ENCODE data around the gene ZNF579.

The ZNF579 gene

GRCh38 chr19:55606817-55607216 lies 26.2 kb upstream of the ZNF579 start:
- no peaks in the 10 kb centered on the region for H4K20me1 ChIP-seq (ENCODE audit: insufficient read depth, low read length)
- peak overlapping the region; percentile 67 for H3K4me3 ChIP-seq (ENCODE audit: low read length)
- 0 out of 2 replicates have a peak overlapping the region, but pooled peaks have one; percentile 1 for H2AFZ ChIP-seq (ENCODE audit: low read length)
- no peaks in the 10 kb centered on the region for H3K27me3 ChIP-seq (replicated peaks; ENCODE audit: insufficient read depth, low read length)
- H3K4me1 ChIP-seq (ENCODE audit: low read length) = peaks cover 11% of the 10 kb centered on the region
- TF ChIP-seq CTCF (IDR thresholded peaks at IDR 0.05; ENCODE audit: low read length) = no peak
- TF ChIP-seq EZH2 (optimal IDR thresholded peaks at IDR 0.05; ENCODE audit: low read depth, low read length) = no peak
- no peak for TF ChIP-seq EZH2phosphoT487 (IDR thresholded peaks at IDR 0.05; ENCODE audit: low read length)
- no peaks in the 10 kb centered on the region for H3K36me3 ChIP-seq (replicated peaks; ENCODE audit: insufficient read depth, low read length)
- no peak for DNase-seq
- no peak overlapping the region for H3K27ac ChIP-seq (ENCODE audit: low read length)
- H3K9me3 ChIP-seq (replicated peaks; ENCODE audit: insufficient read depth, low read length) = no peaks in the 10 kb centered on the region
- H3K9me2 ChIP-seq (replicated peaks; ENCODE audit: insufficient read depth, low read length) = no peaks in the 10 kb centered on the region
- H3K79me2 ChIP-seq (ENCODE audit: low read length) = peaks cover 43% of the 10 kb centered on the region
- H3K4me2 ChIP-seq (ENCODE audit: low read depth, low read length) = peak overlapping the region; percentile 51
- H3F3A ChIP-seq (ENCODE audit: insufficient read depth, low read length) = peaks cover 16% of the 10 kb centered on the region
- peak overlapping the region; percentile 74; the same call in 1 of the 2 replicates for H3K9ac ChIP-seq (ENCODE audit: low read length)

- H3K9ac ChIP-seq (ENCODE audit: low read length) = peak overlapping the region; percentile 74; the same call in 1 of the 2 replicates
- TF ChIP-seq CTCF (IDR thresholded peaks at IDR 0.05; ENCODE audit: low read length) (no peak), EZH2 (optimal IDR thresholded peaks at IDR 0.05; ENCODE audit: low read depth, low read length) (no peak), EZH2phosphoT487 (IDR thresholded peaks at IDR 0.05; ENCODE audit: low read length) (no peak)
- no peaks in the 10 kb centered on the region for H3K9me3 ChIP-seq (replicated peaks; ENCODE audit: insufficient read depth, low read length)
- no peaks in the 10 kb centered on the region for H3K36me3 ChIP-seq (replicated peaks; ENCODE audit: insufficient read depth, low read length)
- no peak for DNase-seq
- peaks cover 39% of the 10 kb centered on the region for H3K79me2 ChIP-seq (ENCODE audit: low read length)
- peak overlapping the region; percentile 65; the same call in 1 of the 2 replicates for H3K27ac ChIP-seq (ENCODE audit: low read length)
- H3K9me2 ChIP-seq (replicated peaks; ENCODE audit: insufficient read depth, low read length) = no peaks in the 10 kb centered on the region
- H3K4me2 ChIP-seq (ENCODE audit: low read depth, low read length) = peak overlapping the region; percentile 51
- no peaks in the 10 kb centered on the region for H3K27me3 ChIP-seq (replicated peaks; ENCODE audit: insufficient read depth, low read length)
- H3K4me1 ChIP-seq (ENCODE audit: low read length) = peaks cover 11% of the 10 kb centered on the region
- H3K4me3 ChIP-seq (ENCODE audit: low read length) = peak overlapping the region; percentile 67
- no peaks in the 10 kb centered on the region for H4K20me1 ChIP-seq (ENCODE audit: insufficient read depth, low read length)
- peaks cover 20% of the 10 kb centered on the region for H3F3A ChIP-seq (ENCODE audit: insufficient read depth, low read length)
- 0 out of 2 replicates have a peak overlapping the region, but pooled peaks have one; percentile 1 for H2AFZ ChIP-seq (ENCODE audit: low read length)
These were observed 25.8 kb upstream of the ZNF579 start for GRCh38 chr19:55606471-55606787.

- peak; percentile 71 for DNase-seq
These were observed 25.2 kb upstream of the ZNF579 start, which contains the start of gene ZNF865 for GRCh38 chr19:55605637-55606470. TSS of gene ZNF865 (plus strand) at chr19:55605647. CDS start at chr19:55613619, 7,972 bp downstream.

More at GRCh38 chr19:55605637-55606470, 25.2 kb upstream of the ZNF579 start, which contains the start of gene ZNF865:
- peak within 1 kb of the TSS; percentile 67 for H3K4me3 ChIP-seq (ENCODE audit: low read length)
- H3K9ac ChIP-seq (ENCODE audit: low read length) = peak within 1 kb of the TSS; percentile 74
- H2AFZ ChIP-seq (ENCODE audit: low read length) = peak within 1 kb of the TSS; percentile 78
- H3K27me3 ChIP-seq (replicated peaks; ENCODE audit: insufficient read depth, low read length) = no peaks in the 10 kb centered on the region
- H3K9me3 ChIP-seq (replicated peaks; ENCODE audit: insufficient read depth, low read length) = no peaks in the 10 kb centered on the region
- peak within 1 kb of the TSS; percentile 68 for H3K27ac ChIP-seq (ENCODE audit: low read length)
- TF ChIP-seq EZH2phosphoT487 (IDR thresholded peaks at IDR 0.05; ENCODE audit: low read length) (no peak), CTCF (IDR thresholded peaks at IDR 0.05; ENCODE audit: low read length) (peak; percentile 84)
- H3K36me3 ChIP-seq (replicated peaks; ENCODE audit: insufficient read depth, low read length) = no peaks in the 10 kb centered on the region
- H3K79me2 ChIP-seq (ENCODE audit: low read length) = peaks cover 36% of the 10 kb centered on the region
- H3K9me2 ChIP-seq (replicated peaks; ENCODE audit: insufficient read depth, low read length) = no peaks in the 10 kb centered on the region
- H3K4me1 ChIP-seq (ENCODE audit: low read length) = peaks cover 16% of the 10 kb centered on the region
- peaks cover 24% of the 10 kb centered on the region for H3F3A ChIP-seq (ENCODE audit: insufficient read depth, low read length)
- H3K4me2 ChIP-seq (ENCODE audit: low read depth, low read length) = peak within 1 kb of the TSS; percentile 86
- H4K20me1 ChIP-seq (ENCODE audit: insufficient read depth, low read length) = no peaks in the 10 kb centered on the region

All from MM.1S (cell line).